Fibroblast of peridontal ligament (primary cell): Measurements from ENCODE around the gene FLVCR1.

Experiments used
- DNase-seq: peaks from one replicate; pipeline ENCODE4 v3.0.0-alpha.2; 2010; ENCODE audit errors: extremely low read depth

The FLVCR1 gene

DNA sequence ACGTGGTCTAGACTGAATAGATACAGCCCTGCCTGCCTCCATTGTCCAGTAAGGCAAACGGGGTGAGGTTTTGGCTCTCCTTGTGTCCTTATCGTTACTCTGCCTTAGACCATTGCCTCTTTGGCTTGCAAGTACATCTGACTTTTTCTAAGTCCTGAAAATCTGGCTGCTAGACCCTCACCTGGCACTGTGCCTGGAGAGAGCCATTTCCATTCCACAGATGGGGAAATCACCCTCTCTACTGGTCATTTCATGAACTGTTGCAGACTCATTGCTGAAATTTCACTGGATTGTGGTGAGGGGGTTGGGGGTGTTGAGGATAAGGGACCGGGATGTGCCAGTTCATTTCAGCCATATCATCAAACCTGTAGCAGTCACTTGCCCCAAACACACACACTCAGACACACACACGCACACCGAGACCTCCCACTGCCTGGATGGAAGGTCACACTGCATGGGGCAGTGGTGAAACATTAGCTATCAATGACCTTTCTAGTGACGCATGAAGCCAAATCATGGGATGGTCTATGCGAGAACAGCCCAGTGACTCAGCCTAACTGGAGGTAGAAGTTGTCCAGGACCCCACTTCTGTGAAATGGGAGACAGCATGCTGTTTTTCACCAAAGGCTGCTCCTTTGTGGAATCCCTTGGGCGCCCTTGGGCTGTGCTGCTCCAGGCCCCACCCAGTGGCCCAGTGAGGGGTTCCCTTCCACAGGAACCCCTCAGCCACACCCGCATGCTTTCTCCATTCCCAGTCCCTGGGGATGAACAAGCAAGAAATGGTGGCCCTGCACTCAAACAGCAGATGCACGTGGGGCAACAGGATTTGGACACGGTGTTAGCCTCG, 57.4 kb downstream of the FLVCR1 start:
- DNase-seq, result peak; percentile 46

DNA sequence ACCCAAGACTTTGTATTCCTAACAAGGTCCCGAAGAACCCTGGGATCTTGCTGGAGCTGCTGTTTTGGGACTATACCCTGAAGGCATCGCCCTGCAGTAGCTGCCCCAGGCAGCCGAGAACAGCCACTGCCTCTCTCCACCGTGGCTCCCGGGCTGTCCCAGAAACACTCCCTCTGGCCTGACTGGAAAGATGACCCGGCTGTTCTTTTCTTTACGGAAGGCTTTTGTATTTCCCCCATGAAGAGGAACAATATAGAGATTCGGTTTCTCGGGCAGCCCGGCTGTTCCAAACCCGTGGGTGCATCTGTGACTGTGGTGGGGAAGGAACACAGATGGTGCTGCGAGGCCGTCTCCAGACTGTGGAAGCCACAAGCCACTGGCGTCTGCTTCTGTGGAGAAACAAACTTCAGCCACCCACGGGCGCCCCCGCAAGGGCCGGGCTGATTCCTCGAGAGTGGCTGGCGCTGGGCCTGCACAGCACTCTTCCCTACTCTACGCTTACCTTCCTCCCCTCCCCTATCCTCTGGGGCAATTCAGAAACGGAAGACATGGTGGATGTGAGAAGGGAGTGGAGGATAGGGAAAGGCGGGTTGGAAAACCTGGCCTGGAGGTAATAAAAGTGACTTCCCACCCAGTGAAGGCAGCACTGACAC, 58.5 kb downstream of the FLVCR1 start:
- DNase-seq, result peak; percentile 7

DNA sequence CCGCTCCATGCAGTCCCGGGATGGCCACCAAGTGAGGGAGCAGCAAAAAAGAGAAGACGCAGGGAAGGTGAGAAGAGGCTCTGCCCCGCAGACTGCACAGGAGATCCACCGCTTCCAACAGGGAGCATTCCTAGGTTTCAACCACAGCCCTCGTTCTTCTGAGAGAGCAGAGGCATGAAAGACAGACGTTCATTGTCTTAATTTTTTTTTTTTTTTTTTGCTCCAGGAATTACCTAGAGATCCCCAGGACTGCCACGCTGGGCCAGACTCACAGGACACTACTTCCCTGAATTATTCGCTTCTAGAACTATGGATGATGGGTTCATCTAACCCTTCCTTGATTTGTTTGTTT, 59.0 kb downstream of the FLVCR1 start:
- DNase-seq, result no peak

DNA sequence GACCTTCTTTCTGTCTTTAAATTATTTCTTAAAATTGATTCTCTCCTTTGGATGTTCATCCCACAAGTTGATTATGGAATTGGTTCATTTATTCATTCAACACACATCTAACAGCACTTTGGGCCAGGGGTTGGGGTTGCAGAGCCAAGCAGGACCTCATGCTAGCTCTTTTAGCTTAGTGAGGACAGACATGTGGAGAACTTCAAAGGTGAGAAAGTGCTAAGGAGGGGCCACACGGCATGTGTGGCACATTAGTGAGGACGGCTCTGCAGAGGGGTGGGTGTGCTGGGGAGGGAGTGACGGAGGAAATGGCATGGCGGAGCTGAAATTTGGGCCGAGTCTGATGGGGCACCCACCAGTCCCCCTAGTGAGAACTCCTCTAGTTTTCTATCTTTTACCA, 59.8 kb downstream of the FLVCR1 start:
- no peak for DNase-seq

DNA sequence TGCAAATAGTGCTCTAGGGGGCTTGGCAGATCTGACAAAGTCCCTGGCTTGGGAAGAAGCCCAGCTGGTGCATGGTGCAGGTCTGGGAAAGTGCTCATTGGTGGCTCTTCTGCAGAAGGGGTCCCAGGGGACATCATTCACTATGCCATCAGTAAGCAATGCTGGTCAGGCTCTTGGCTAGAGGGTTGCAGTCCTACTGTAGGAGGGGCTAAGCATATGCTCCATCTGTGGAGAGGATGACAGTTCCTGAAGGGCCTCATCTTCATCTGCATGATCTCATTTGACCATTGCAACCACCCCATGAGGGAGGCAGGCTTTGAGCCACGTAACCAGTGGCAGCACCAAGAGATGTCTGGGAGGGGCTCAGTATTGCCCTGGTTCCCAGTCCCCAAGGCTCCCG, 60.7 kb downstream of the FLVCR1 start:
- no peak for DNase-seq

DNA sequence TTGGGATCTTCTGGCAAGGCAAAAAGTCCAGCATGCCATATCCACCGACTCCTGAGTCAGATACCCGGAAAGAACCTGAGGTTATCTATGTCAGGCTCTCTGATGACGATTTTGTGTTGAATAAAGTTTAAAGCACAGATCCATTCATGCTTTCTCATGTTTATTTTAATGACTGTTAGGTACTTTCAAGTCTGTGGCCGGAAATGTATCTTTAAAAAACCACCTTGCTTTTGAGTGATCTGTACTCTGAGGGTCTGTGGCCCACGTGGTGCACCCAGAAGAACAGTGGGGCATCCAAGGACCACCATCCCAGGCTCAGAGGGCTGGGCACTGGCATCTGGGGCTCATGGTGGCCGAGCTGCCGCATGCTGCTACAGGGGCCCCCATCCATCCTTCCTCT, 62.2 kb downstream of the FLVCR1 start:
- DNase-seq, result no peak

DNA sequence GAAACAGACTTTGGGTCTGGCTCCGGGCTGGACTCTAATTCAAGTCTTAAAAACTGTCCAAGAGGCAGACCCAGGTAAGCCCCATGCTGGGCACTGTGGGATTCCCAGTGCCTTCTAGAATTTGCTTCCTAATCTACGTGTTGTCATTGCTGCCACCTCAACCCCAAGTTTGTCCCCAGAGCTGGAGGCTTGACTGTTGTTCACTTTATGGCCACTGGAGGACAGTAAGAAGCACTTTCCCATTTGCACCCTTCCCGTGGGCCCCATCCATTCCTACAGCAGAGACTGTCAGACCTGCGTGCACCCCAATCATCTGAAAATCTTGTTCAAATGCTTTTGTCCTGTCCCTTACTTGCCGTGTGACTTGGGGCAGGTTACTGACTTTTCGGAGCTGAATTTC, 62.8 kb downstream of the FLVCR1 start:
- DNase-seq, result no peak

DNA sequence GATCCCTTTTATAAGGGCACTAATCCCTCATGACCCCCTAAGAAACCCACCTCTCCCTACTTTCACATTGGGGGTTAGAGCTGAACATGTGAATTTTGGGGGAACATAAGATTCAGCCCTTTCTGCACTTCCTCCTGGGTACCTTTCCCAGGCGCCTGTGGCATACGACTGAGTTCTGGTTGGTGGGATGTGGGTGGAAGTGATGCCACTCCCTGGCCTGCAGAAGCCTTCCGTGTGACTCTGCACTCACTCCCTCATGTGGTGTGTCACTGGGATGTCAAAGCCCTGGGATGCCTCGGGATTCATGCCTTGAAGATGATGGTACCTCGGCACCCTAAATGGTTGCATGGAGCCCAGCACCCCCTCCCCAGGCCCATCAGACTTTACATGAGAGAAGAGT, 63.9 kb downstream of the FLVCR1 start:
- no peak for DNase-seq

DNA sequence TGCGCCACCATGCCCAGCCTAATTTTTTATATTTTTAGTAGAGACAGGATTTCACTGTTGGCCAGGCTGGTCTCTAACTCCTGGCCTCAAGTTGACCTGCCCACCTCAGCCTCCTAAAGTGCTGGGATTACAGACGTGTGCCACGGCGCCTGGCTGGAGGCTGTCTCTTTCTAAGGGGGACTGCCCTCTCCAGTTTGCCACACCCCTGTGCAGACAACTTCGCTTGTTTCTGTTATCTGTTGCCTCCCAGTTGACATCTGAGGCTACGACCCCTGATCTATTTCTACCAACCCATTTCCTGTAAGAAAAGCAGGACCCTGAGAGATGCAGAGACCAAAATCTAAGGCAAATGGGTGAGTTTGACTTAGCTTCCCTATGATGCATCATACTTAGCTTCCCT, 68.3 kb downstream of the FLVCR1 start:
- no peak for DNase-seq

DNA sequence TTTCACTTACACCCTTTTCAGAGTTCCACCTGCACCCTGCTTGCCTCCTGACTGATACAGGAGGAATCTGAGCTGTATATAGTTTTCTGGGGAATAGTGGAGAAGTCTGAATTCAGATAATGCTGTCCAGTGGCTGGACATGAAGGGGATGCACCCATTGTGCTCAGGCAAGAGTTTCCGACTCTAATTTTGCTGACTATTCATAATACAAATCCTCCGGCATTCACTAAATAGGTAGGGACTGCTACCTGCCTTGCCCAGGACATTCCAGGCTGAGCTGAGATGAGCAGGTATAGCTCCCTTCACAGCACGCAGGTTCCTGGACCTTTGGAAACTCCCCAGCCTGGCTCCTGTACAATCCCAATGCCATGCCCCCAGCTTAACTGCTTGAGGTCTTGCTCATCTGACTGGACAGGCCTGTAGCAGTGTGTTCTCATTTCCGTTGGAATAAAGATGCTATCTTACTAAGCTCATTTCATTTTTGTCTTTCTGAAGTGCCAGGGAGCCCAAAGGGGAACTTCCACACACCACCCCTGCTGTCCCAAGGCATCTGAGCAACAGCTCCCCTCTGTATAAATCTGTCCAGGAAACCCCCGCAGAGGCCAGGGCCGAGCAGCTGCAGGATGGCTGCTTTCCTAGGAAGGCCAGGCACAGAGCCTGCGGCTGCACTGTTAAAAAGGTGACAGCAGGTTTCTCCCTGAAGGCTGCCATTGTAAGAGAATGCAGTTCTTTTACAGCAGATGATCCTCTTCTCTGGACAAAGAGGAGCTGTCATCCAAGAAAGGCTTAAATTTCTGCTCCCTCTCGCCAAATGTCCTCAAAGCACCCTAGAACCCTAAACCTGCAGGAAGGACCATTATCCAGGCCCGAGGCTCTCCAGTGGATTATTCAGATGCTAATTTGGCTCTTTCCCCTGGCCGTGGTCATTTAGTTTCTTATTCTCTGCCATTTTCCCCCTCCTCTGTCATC, 70.5 kb downstream of the FLVCR1 start:
- DNase-seq, result no peak

DNA sequence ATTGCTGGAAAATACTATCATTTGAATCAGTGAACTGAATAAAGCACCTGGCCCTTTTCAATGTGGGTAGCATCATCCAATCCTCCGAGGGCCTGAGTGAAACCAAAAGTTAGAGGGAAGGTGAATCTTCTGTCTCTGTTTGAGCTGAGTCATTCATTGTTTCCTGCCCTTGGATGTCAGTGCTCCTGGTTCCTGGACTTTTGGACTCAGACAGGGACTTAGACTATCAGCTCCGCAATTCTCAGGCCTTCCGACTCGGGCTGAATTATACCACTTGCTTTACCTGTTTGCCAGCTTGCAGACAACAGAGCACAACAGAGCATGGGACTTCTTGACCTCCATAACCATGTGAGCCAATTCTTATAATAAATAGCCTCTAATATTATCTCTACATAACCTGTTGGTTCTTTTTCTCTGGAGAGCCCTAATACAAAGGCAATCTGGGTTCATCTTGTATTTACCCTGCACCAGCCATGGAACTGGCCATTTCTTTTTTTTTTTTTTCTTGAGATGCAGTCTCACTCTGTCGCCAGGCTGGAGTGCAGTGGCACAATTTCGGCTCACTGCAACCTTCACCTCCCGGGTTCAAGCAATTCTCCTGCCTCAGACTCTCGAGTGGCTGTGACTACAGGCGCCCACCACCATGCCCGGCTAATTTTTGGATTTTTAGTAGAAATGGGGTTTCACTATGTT, 73.1 kb downstream of the FLVCR1 start:
- DNase-seq, result no peak

DNA sequence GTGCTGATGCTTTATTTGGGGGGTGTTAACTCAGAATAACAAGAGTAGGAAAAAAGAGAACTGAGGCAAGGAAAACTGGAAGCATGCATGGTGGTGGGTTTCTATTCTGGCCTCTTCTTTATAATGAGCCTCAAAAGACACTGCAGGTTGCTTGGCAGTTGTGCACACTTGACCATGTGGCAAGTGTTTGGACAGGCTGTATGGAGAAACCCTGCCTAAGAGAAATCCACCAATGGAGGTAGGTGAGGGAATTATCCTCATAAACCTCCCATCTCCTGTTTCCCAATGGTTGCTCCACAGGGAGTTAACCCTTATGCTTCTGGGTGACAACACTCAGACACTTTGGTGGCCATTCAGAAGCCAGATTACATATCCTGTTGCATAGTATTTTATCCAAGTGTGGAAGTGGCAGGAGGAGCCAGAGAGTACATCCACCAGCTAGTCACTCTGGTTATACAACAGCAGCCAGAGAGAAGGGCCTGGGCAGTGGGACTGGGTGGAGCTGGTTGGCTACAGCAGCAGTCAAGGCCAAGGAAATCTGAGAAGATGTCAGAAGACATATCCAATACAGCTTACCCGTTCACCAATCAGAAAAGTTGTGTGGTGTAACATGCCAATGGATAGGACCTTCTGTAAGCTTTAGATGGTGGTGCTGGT, 75.9 kb downstream of the FLVCR1 start:
- DNase-seq, result no peak

DNA sequence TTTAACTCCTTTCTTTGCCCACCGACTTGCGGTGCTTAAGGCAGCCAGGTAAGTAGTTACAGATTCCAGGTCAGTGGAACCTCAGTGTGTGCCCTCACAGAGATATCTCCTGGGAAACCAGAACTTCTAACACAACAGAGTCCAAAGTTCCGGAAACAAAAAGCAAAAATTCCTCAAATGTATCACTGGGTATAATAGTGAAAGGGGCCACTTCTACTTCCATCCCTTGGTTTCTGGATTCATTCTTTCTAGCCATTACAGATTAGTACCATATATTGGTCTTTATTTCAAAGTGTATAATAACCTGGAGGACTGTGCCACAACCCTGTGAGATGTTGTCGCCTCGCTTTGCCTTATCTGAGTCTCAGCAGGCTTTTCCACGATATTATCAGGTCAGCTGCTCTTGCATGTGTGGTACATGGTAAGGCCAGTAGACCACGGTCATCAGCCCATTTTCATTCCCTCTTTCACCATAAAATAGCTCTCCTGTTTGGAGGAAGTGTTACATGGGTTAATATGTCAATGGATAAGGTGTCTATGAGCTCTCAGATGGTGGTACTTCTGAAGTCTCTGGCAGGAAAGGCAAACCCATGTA, 77.4 kb downstream of the FLVCR1 start:
- no peak for DNase-seq

DNA sequence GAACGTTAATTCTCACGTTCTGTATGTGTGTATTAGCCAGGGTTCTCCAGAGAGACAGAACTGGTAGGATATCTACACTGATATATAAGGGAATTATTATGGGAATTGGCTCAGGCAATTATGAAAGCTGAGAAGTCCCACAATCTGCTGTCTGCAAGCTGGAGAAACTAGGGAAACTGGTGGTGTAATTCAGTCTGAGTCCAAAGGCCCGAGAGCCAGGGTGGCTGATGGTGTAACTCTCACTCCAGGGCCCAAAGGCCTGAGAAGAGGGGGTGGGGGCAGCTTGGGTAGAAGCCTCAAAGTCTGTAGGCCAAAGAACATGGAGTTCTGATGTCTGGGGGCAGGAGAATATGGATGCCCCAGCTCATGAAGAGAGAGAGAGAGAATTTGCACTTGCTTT, 79.0 kb downstream of the FLVCR1 start:
- DNase-seq, result no peak

DNA sequence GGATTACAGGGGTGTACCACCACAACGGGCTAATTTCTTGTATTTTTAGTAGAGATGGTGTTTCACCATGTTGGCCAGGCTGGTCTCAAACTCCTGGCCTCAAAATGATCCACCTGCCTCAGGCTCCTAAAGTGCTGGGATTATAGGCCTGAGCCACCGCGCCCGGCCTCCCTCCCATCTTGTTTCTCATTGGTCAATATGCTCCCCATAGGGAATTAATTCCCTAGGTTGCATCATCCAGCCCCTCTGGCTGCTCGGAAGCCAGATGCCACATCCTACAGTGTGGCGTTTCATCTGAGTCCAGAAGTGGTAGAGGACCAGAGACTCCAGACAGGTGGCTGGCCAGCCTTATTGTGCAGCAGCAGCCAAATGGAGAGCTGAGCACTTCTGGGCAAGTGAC, 80.8 kb downstream of the FLVCR1 start:
- DNase-seq, result no peak

DNA sequence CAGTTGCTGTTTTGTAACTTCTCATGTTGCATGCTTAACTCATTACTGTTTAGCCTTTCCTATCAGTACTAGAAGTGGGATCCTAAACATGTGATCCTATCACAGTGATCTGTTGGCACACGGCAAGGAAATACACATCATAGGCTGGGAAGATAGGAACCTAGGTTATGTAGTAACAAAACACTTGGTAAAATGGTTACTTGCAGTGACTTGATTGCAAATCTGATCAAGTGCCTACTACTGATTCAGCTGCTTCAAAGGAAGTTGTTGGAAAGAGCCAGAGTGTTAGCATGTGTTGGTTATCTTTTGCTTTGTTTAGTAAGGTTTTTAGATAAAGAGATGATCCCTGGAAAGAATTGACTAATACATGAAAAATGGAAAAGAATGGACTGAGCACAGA, 83.4 kb downstream of the FLVCR1 start:
- DNase-seq, result no peak

DNA sequence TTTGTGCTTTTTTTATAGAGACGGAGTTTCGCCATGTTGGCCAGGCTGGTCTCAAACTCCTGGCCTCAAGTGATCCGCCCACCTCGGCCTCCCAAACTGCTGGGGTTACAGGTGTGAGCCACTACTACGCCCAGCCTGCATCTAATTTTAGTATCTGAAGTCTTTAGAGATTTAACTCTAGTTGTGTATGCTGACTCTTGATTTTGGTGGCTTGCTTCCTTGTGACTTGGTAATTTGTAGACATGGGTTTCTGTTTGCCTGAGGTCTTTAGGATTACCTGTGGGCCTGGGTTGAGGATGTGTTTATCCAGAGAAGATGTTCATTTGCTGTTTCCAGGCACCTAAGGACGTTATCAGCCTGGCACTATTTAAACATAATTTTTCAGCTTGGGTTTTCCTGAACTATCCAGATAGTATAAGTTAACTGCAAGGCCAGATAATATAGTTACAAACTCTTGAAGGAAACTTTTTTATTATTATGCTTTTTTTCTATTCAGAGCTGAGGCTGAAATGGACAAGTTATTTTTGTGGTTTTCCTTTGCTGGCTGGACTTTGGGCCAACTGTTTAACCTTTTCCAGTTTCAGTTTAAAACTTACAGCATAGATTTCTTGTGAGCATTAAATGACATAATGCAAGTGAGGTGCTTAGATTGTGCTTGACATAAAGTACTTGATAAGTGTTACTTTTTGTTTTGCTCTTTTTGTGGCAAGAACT, 84.8 kb downstream of the FLVCR1 start:
- peak; percentile 15 for DNase-seq

DNA sequence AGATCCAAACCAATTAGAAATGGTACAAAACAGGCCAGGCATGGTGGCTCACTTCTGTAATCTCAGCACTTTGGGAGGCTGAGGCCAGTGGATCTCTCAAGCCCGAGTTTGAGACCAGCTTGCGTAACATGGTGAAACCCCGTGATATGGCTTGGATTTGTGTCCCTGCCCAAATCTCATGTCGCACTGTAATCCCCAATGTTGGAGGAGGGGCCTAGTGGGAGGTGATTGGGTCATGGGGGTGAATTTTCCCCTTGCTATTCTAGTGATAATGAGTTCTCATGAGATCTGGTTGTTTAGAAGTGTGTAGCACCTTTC, 85.3 kb downstream of the FLVCR1 start:
- DNase-seq, result no peak

DNA sequence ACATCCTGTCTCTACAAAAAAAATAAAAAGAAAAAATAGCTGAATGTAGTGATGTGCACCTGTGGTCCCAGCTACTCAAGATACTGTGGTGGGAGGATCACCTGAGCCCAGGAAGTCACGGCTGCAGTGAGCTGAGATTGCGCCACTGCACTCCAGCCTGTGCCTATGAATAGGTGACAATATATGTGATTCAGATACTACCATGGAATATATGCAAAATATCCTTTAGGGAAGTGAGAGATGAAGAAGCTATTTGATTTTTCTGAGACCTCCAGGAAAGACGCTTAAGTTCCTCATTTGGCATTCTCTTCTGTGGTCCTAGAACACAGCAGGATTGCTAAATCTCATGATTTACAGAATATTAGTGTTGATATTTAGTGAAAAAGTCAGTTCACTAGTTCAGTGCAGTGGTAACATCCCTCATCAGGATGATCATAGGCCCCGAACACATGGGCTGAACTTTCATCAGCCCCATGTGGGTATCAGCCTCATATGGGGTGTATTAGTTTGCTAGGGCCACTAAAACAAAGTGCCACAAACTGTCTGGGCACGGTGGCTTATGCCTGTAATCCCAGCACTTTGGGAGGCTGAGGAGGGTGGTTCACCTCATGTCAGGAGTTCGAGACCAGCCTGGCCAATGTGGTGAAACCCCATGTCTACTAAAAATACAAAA, 86.3 kb downstream of the FLVCR1 start:
- no peak for DNase-seq

DNA sequence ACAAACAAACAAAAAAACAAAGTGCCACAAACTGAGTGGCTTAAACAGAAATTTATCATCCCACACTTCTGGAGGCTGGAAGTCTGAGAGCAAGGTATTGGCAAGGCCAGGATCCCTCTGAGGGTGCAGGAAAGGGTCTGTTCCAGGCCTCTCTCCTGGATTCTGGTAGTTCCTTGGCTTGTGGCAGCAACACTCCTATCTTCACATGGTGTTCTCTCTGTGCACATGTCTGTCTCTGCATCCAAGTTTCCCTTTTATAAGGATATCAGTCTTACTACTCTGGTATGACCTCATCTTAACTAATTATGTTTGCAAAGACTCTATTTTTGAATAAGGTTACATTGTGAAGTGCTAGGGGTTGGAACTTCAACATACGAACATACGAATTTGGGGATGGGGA, 87.0 kb downstream of the FLVCR1 start:
- DNase-seq, result no peak
